ENCODE measurements around the gene PTPRN2.

Gene PTPRN2

DNA sequence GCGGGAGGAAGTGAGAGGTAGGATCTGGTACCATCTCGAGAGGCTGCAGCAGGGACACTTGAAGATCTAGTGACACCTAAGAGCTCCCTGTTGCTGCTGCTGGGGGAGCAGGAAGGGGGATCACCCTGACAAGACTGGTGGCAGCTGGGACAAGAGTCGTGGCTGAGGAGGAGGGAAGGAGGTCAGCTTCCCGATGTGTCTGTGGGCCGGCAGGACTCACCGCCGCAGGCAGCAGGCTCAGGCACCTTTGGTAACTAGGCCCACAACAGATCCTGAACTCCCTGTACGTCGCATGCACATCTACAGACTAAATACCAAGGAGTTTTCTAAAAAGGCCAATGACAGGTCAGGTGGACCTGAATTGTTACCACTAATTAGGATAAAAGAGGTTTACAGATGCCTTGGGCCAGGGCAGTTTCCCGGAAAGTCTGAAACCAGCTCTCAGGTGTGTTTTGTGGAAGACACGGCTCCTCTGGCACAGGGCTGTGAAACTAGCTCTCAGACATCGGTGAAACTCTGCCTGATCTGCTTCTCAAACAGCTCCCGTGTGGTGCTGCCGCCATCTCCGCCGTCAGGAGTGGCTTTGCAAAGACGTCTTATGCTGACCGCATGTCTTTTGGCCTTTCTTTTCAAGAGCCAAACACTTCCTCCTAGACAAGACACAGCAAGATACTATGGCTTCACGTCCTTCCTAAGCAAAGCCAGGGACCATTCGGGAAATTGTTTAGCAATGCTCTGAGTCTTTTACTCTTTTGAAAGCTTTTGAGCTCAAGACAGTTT lies 609.7 kb downstream of the PTPRN2 start:
- no peak for DNase-seq

DNA sequence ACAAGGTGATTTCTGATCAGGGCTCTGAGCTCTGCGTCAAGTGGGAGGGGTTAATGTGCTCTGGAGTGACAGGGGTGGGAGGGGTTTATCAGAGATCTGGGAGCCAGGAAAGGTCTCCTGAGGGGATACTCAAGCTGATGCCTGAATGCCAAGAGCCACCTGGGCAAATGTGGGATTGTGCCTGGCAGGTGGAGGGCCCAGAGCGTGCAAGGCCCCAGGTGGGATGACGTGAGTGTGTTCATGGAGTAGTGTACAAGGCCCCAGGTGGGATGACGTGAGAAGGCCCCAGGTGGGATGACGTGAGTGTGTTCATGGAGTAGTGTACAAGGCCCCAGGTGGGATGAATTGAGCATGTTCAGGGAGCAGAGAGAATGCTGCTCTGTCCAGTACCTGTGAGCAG lies 610.3 kb downstream of the PTPRN2 start:
- no peak for DNase-seq

DNA sequence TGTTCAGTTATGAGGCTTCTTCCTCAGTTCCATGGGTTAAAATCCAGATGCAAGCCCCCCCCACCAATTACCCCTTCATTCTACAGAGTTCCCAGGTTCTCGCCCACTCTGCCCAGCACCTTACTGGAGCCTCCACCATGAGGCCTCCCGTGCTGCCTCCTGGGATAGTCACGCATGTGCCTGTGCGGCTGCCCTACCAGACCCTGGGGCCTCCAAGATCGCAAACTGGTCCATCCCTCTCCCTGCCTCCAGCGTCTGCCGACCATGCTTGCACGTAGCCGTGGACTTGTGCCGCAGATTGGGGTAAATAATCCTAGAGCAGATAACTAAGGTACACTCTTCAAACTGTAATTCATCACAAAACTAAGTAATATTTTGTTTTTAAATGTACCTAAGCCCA lies 611.2 kb downstream of the PTPRN2 start:
- no peak for DNase-seq

DNA sequence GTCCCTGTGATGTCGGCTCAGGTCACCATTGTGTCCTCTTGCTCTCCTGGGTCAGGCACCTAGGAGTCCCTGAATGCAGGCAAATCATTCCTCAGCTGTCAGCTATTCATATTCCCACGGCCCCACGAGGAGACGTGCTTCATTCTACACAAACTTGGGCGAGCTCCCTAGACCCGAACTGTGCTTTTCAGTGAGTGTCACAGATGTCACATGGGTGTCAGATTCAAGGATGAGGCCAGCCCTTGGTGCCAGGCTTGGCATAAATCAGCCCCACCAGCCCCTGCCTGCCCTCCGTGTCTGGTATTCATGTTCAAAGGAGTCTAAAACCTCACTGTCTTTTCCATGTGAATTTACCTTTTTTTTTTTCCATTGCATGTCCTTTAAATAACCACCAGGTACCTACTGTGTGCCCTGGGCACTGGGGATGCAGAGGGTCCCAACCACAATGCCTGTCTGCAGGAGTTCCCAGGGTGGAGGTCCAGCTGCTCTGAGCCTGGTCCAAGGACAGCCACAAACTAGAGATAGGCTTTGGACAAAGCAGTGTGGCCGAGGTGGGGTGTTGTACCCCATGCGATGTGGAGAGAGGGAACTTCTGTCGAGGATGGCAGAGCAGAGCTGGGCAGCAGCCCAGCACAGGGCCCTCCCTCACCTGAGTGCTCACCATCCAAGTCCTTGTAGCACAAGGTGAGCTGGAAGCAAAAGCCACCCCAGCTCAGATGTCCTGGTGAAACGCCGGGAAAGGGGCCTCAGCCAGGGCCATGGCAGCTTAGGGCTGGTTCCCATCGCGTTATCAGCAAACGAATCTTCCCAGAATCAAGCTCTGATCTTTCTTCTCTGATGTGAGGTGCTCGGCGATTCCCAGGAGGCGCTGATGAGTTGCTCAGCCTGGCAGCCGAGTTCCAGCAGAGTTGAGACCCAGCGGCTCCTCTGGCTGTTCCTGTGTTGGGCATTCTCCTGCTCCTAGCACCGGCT lies 611.9 kb downstream of the PTPRN2 start:
- no peak for DNase-seq

DNA sequence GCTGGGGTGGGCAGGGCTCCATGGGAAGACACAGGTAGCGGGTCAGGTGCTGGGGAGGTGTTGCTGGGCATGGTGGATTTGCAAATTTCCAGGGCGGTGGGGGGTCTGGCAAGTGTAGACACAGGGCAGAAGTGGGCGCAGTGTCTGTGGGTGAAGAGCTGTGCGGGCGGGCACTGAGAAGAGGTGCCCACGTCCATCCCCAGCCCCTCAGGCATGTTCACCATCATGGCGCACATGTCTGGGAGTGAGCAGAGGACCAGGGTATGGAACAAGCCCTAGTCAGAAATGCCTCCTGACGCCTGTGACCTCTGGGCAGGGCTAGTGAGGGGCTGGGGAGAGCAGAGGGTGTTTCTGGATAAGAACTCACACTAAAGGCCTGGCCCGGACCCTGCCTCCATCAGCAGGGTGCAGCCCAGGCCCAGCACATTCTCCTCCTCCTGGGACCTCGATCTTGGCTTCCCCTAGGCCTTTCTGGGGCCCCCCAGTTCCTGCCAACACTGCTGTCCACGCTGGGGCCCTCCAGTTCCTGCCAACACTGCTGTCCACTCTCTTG lies 612.9 kb downstream of the PTPRN2 start:
- DNase-seq, result no peak

DNA sequence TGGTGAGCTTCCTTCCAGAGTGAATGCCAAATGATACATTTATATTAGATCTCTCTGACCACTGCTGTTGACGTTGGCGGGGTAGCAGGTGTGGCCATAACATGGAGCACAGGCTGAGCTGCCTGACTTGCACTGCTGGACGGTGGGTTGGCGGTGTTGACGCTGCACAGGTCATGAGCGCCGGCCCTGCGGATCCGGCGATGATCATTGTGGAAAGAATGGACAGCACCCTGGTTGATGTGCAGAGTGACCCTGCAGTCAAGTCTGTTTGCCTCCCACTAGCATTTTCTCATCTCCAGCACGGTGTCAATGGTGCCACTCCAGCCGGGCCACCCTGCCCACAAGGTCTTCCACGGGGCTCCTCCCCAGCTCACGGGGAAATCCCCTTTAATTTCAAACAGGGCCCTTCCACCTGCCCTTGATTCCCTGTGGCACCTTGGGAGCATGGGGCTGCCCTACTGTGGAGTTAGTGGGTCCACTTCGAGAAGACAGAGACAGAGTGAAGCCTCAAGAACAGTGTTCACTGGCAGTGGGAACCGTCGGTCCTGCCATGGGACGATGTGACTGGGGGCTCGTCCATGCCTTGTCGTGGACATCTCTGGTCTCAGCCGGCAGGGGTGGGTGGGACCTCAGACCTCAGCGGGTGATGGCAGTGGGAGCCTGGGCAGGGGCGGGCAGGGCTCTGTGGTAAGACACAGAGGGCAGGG lies 613.5 kb downstream of the PTPRN2 start:
- no peak for DNase-seq

DNA sequence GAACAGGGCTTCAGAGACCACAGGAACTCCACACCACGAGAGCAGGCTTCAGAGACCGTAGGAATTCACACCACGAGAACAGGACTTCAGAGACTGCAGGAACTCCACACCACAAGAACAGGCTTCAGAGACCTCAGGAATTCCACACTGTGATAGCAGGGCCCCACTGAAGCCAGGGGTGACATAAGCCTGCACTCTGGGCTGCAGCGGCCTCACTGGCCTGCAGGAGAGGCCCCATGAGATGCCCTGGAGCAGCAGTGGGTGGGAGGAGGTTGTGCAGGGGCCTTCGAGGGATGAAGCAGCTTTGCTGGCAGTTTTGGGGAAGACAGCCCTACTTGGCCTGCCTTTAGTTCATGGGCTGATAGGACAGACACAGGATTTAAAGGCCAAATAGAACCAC lies 614.7 kb downstream of the PTPRN2 start:
- no peak for DNase-seq

DNA sequence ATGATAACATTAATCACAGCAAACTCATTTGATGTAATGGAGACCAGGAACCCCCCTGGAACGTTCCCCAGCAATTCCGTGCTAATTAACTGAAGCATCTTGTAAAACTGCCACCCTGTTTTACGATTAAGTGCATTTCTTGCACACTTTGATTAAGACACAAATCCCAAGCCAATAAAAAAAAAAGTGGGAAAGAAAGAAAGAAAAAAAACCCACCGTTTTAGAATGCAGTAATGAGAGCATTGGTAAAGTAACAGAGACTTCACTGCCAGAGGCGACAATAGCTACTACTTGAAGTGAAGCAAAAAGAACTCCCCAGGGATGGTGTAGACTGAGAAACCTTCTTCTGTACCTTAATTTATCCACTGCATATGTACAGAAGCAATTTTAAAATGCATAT lies 616.1 kb downstream of the PTPRN2 start:
- no peak for DNase-seq

DNA sequence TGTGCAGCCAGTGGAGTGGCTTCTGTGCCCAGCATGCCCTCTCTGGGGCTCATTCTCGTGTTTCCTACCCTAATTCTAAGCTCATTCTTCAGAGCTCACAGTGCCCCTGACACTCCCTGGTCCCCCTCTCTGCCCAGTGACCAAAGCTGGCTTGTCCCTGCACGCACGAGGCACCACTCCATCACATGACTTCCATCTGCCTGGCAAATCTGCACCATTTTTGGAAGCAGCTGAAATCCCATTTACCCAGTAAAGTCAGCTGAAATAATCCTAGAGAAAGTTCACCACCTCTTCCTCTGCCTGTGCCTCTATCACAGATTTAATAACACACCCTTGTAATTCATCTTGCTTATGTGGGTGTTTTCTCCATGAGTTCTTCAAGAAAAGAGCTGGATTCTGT lies 616.9 kb downstream of the PTPRN2 start:
- no peak for DNase-seq

DNA sequence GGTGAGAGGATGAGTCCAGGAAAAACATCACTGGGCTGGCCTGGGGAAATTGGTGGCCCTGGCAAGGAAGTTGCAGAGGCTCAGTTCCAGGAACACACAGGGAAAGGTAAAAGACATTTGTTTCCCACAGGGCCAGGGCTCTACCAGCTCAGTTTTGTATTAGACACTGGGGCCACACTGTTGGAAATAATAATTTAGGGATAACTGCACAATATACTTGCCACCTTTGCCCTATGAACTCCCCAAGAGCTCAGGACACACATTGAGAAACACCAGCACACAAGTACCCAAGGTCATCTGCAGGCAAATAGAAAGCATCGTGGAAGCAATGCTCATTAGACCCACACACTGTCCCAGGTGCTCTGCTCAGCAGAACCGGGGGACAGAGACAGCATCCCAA lies 617.6 kb downstream of the PTPRN2 start:
- no peak for DNase-seq

DNA sequence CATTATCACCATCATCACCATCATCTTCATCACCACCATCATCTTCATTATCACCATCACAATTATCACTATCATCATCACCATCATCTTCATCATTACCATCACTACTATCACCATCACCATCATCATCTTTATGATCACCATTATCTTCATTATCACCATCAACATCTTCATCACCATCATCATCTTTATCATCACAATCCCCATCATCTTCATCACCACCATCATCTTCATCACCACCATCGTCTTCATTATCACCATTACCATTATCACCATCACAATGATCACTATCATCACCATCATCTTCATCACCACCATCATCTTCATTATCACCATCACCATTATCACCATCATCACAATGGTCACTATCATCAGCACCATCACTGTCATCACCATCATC lies 621.1 kb downstream of the PTPRN2 start:
- DNase-seq, result no peak

DNA sequence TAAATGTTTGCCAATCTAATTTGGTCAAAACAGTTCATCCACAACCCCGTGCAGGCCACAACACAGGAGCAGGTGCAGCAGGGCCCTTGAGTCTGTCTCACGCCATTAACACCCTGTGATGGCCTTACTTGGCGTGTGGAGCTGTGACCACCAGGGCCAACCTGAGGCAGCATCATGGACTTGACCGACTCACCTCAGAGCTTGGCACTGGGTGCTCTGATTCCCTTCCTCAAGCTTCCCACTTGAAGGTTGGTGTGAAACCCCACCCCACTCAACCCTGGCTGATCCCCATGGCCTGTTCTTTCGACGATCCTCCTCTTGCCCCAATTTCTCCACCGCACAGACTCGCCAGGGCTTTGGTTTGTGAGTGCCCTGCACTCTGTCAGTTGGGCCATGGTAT lies 623.1 kb downstream of the PTPRN2 start:
- no peak for DNase-seq

DNA sequence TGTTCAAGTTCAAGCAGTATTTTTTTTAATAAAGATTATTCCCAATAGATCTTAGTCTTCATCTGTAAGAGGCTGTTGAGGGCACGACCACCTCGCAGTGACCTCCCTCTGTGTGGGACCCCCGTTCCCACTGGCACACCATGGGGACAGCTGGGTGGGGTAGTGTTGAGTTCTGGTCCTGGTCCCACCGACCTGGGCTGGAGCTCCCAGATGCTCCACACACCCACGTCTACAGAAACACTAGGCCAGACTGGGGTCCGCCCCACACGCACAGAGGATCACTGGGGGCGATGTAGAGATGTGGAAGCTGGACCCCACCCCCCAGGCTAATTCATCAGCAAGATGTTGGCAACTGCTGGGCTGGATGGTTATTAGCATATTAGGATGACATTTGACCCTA lies 623.6 kb downstream of the PTPRN2 start:
- DNase-seq, result no peak

DNA sequence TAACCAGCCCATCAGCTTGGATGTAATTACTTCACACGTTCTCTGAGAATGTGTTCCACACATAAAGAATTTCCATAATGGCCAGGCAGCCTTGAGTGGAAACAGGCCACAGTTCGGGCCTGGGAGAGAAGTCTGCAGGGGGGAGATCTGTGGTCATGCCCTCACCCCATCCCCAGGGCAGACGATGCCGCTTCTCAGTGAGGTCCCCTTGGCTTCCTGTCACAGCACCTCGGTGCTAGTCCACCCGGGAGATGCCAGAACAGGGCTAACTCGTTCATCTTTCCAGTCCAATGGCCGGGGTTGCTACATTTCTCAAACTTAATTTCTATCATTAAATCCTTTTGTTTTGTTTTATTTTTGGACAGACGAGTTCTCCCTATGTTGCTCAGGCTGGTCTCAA lies 624.1 kb downstream of the PTPRN2 start:
- no peak for DNase-seq

DNA sequence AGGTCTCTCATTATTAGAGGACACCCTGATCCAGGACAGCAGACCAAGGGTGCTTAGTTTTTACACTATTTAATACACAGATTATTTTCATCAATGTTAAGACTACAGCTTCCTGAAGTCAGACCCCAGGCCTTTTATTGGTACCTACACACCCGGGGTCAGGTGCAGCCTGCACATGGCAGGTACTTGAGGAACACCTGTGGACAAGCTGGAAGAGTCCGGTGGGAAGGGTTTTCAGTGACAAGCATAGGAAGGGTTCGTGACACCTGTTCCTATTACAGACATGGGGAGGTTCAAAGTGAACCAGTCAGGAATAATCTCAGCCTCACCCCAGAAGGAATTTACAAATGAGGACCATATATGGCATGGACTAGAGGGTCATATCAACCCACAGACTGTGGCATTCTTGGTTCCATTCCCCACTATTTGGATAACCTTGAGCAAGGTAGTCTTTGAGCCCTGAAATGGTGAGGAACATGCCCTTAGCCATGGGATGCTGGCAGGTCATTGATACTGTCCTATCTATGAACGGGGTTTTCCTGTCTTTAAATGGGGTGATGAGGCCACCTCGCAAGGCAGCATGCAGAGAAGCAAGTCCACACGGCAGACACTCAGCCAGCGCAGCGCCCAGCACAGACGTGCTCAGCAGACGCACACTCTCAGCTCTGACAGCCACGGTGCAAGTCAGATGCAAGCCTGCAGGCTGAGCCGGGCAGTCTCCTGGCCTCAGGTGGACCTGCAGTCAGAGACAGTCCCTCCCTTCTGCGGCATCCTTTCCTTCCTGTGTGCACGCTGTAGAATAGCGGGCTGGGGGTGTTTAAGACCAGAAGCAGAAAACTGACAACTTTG lies 624.9 kb downstream of the PTPRN2 start:
- DNase-seq, result no peak

DNA sequence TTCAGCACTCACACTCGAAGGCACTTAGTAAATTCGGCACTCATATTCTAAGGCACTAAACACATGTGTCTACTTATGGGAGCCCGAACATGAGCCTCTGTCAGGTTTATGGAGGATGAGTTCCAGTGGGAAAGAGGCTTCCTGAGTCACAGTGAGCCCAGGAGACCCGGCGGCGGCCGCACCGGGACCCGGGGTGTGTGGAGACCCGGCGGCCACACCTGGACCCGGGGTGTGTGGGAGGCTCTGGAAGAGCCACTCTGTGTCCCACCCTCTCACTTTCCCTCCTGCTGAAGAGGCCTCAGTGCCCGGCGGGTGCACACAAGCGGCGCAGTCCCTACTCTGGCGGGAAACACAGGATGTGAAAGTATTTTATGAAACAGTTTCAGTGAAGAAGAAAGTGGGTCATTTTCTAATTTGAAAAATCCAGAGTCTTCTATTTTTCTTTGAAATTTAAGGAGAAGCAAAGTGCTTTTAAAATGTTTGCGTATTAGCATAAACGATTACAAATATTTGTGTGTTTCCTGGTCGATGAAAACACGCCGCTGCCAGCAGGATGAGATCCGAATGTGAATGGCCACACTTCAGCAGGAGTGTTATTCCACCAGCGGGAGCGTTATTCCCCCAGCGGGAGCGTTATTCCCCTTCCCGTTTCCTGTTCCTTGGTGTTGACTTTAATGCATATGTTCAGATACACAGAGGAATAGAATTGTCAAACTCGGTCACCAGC lies 625.7 kb downstream of the PTPRN2 start:
- no peak for DNase-seq

DNA sequence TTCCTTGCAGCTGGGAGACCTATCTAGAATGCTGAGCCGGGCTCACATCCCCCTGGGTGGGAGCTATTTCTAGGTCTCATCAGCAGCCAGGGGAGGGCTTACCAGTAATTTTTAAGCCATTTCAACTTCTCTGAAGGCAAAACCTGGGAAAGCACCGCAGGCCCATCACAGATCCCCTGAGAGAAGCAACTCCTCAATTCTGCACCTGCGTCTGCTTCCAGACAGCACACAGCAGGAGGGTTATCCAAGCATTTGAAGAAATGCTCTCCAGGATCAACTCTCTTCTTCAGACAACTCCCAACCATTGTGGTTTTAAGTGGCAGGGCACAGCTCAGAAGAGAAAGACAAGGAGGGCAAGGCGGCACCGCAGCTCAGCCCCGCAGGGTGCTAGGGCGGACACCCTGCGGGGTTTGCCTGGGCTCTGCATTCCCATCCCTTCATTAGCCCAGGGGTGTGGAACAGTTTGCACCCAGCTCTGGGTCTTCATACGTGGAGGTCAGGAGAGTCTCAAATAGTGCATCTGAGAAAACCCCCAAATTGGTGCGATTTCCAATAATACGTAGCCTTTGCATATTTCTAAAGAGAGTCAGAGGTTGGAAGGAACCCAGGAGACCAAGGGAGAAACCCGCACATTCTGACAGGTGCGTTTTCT lies 632.1 kb downstream of the PTPRN2 start:
- DNase-seq, result no peak

DNA sequence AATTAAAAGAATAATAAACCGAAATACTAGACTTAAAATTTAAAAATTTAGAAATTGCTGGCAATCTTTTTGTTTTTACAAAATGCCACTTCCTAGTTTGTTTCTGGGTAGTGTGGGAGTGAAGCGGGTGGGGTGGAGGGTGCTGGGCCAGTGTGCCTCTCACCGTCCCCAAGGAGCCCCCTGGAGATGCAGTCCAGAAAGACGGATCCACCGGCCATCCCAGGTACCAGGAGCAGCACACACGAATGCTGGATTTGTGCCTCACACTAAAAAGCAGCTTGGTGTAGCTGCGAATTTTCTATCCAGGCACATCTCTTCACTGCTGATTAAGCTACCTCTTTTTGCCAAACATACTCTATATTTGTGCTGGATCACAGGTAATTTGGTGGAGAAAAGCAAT lies 632.7 kb downstream of the PTPRN2 start:
- no peak for DNase-seq

DNA sequence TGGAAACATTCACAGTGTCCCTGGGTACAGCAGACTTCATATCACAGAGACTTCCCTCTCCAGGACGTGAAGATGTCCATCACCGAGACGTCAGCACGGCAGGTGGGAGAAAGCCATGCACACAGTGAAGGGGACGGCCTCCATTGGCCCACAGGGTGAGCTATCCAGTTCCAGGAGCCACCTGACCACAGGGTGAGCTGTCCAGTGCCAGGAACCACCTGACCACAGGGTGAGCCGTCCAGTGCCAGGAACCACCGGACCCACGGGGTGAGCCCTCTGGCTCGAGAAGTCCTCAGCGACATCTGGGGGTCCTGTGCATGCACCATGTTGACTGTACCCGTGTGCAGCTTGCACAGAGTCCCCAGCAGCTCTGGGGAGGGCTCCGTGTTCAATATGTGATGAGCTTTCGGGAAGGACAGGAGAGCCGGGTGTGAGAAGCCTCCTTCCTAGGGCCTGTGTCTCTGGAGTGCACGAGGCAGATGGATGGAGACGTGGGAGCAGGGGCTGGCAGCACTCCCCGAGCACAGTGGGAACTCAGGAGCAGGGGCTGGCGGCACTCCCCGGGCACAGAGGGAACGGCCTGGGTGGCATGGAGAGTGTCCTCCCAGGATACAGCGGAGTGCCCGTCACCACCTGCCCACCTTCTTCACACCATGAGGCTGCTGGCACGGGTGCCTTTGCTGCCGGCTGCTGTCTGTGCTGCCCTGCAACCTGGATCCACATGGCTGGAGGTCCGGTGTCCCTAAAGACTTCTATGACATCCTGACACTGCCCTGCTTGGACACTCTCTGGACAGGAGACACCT lies 634.6 kb downstream of the PTPRN2 start:
- no peak for DNase-seq

DNA sequence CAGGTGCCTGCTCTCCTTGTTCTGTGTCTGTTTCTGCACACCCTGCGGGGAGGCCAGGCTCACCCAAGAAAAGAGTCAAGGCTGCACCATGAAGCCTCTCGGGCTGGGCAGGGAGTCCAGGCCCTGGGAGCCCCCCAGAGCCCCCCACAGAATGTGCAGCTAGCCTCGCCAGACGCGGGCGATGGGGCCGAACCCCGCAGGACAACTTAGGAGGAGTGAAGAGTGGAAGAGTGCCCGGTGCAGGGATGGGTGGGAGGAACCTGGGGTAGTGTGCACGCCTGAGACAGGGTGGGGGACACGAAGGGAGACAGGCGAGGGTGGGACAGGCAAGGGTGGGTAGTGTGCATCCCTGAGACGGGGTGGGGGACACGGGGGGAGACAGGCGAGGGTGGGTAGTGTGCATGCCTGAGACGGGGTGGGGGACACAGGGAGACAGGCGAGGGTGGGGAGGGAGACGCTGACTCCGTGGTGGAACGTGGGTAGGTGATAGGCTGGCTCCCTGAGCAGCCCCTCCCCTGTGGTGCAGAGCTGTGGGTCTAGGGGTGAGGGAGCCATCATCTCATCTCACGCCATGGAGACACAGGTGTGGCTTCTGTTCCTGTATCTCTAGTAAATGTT lies 635.5 kb downstream of the PTPRN2 start:
- no peak for DNase-seq
